ENCODE data around the gene SVIL. TPM values are rescaled to one million over a fixed set of nuclear protein-coding genes. Genes with fewer than 3 reads are reported as not detected.

The SVIL gene
- polyA plus RNA-seq, 1 donor (not counting 4 experiments of a cell fraction or from before 2014, with no cell fraction given), result 16.2 TPM

- Histone ChIP-seq H3K4me1 (ENCODE audit: control insufficient read depth, extremely low read depth, insufficient read depth, low read length) (peaks cover 51% of the 10 kb centered on the region), H3K4me3 (ENCODE audit: control insufficient read depth in 2 of 3, extremely low read depth in 1 of 3, insufficient read depth in 2 of 3, low read depth in 1 of 3, low read length in 3 of 3) (peak overlapping the region in 2 of 3 experiments; percentile 30), H3K27me3 (ENCODE audit: control insufficient read depth, extremely low read depth, insufficient read depth, low read length) (no peaks in the 10 kb centered on the region), H4K20me1 (ENCODE audit: control insufficient read depth, extremely low read depth, insufficient read depth, low read length) (no peaks in the 10 kb centered on the region), H3K27ac (ENCODE audit: control insufficient read depth, insufficient read depth, low read length) (peak overlapping the region; percentile 98), H3K9ac (ENCODE audit: control insufficient read depth, extremely low read depth, insufficient read depth, low read length) (peak overlapping the region; percentile 80), H3K36me3 (ENCODE audit: control insufficient read depth in 2 of 2, extremely low read depth in 1 of 2, insufficient read depth in 2 of 2, low read length in 2 of 2) (no peaks in the 10 kb centered on the region), H2AFZ (ENCODE audit: control insufficient read depth, low read length) (no peak overlapping the region), H3K9me3 (ENCODE audit: control insufficient read depth, low read depth, low read length) (no peaks in the 10 kb centered on the region), H3K4me2 (ENCODE audit: control insufficient read depth, extremely low read depth, insufficient read depth, low read depth, low read length) (peak overlapping the region; percentile 78), H3K9me1 (ENCODE audit: control insufficient read depth, extremely low read depth, insufficient read depth, low read length) (no peaks in the 10 kb centered on the region), H3K79me2 (ENCODE audit: control insufficient read depth, insufficient read depth, low read length) (peaks cover 18% of the 10 kb centered on the region)
- no peak for DNase-seq (ENCODE audit: low read depth, low spot score)
- TF ChIP-seq CTCF (optimal IDR thresholded peaks at IDR 0.05 in 1 of 3, IDR thresholded peaks at IDR 0.05 in 1 of 3, conservative IDR thresholded peaks at IDR 0.05 in 1 of 3; ENCODE audit: extremely low read depth in 1 of 3, insufficient read depth in 2 of 3, low read length in 3 of 3), result no peak
- TF ChIP-seq EZH2 (IDR thresholded peaks at IDR 0.05; ENCODE audit: low read length), result no peak
- FAIRE-seq, result no peak
- dilution Hi-C loops (cut with MboI; ENCODE audit: extremely low pct_ligation_motif_present, low sequenced_read_pairs), result no loop called here
These were observed 957 bp upstream of the SVIL start for GRCh38 chr10:29635711-29636144.

- DNase-seq (ENCODE audit: low read depth, low spot score) (no peak), FAIRE-seq (no peak)
- no peaks in the 10 kb centered on the region for H4K20me1 ChIP-seq (ENCODE audit: control insufficient read depth, extremely low read depth, insufficient read depth, low read length)
- H3K79me2 ChIP-seq (ENCODE audit: control insufficient read depth, insufficient read depth, low read length), result peaks cover 23% of the 10 kb centered on the region
- H3K36me3 ChIP-seq (ENCODE audit: control insufficient read depth in 2 of 2, extremely low read depth in 1 of 2, insufficient read depth in 2 of 2, low read length in 2 of 2), result no peaks in the 10 kb centered on the region
- H2AFZ ChIP-seq (ENCODE audit: control insufficient read depth, low read length), result no peak overlapping the region
- H3K4me1 ChIP-seq (ENCODE audit: control insufficient read depth, extremely low read depth, insufficient read depth, low read length), result peaks cover 60% of the 10 kb centered on the region
- peak overlapping the region; percentile 27 to 83 (median 61) for H3K4me3 ChIP-seq (ENCODE audit: control insufficient read depth in 2 of 3, extremely low read depth in 1 of 3, insufficient read depth in 2 of 3, low read depth in 1 of 3, low read length in 3 of 3)
- no peaks in the 10 kb centered on the region for H3K9me3 ChIP-seq (ENCODE audit: control insufficient read depth, low read depth, low read length)
- dilution Hi-C loops (cut with MboI; ENCODE audit: extremely low pct_ligation_motif_present, low sequenced_read_pairs), result no loop called here
- no peak for TF ChIP-seq CTCF (optimal IDR thresholded peaks at IDR 0.05 in 1 of 3, IDR thresholded peaks at IDR 0.05 in 1 of 3, conservative IDR thresholded peaks at IDR 0.05 in 1 of 3; ENCODE audit: extremely low read depth in 1 of 3, insufficient read depth in 2 of 3, low read length in 3 of 3)
- no peak for TF ChIP-seq EZH2 (IDR thresholded peaks at IDR 0.05; ENCODE audit: low read length)
- no peaks in the 10 kb centered on the region for H3K9me1 ChIP-seq (ENCODE audit: control insufficient read depth, extremely low read depth, insufficient read depth, low read length)
- no peaks in the 10 kb centered on the region for H3K27me3 ChIP-seq (ENCODE audit: control insufficient read depth, extremely low read depth, insufficient read depth, low read length)
- H3K9ac ChIP-seq (ENCODE audit: control insufficient read depth, extremely low read depth, insufficient read depth, low read length), result peak overlapping the region; percentile 79
- peak overlapping the region; percentile 78 for H3K4me2 ChIP-seq (ENCODE audit: control insufficient read depth, extremely low read depth, insufficient read depth, low read depth, low read length)
- peak overlapping the region; percentile 98 for H3K27ac ChIP-seq (ENCODE audit: control insufficient read depth, insufficient read depth, low read length)
These were observed 666 bp downstream of the SVIL start for GRCh38 chr10:29634105-29634504.

Data from keratinocyte (primary cell).